ENCODE data around the gene NRCAM. TPM values are rescaled to one million over a fixed set of nuclear protein-coding genes. Genes with fewer than 3 reads are reported as not detected.

Gene NRCAM
- total RNA-seq, 6 donors from 2014 or later, result 2.5 to 23.0 (median 5.0) TPM

DNA sequence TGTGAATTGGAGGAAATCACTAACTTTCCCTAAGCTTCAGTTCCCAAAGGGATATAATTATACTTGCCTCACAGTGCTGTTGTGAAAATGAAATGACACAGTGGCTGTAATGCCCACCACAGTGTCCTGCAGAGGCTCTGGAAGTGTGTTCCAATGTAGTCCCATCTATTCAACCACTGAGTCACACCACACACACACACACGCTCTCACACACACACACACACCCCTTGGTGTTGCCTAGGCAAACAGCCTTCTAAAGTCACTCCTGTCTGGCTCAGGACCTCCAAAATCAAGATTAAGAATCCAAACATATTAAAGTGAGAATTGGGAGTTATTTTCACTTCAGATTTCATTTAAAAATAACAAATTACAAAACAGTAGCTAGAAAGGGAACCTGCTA lies 73.3 kb downstream of the NRCAM start:
- H3K4me1 ChIP-seq, result no peaks in the 10 kb centered on the region
- no peak overlapping the region for H3K27ac ChIP-seq
- 56 to 100% methylated on average over 1 of the region's 1 CpG for WGBS, 2 donors
- ATAC-seq (ENCODE audit: low FRiP score in 2 of 2) (no peak), DNase-seq (no peak)
- H3K9me3 ChIP-seq, result no peaks in the 10 kb centered on the region
- no peaks in the 10 kb centered on the region for H3K36me3 ChIP-seq
- no peak overlapping the region for H3K4me3 ChIP-seq
- TF ChIP-seq, protein P1, sequence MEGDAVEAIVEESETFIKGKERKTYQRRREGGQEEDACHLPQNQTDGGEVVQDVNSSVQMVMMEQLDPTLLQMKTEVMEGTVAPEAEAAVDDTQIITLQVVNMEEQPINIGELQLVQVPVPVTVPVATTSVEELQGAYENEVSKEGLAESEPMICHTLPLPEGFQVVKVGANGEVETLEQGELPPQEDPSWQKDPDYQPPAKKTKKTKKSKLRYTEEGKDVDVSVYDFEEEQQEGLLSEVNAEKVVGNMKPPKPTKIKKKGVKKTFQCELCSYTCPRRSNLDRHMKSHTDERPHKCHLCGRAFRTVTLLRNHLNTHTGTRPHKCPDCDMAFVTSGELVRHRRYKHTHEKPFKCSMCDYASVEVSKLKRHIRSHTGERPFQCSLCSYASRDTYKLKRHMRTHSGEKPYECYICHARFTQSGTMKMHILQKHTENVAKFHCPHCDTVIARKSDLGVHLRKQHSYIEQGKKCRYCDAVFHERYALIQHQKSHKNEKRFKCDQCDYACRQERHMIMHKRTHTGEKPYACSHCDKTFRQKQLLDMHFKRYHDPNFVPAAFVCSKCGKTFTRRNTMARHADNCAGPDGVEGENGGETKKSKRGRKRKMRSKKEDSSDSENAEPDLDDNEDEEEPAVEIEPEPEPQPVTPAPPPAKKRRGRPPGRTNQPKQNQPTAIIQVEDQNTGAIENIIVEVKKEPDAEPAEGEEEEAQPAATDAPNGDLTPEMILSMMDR (IDR thresholded peaks at IDR 0.05), result no peak
- TF ChIP-seq EP300 (IDR thresholded peaks at IDR 0.05) (no peak), POLR2AphosphoS5 (IDR thresholded peaks at IDR 0.05) (no peak), POLR2A (IDR thresholded peaks at IDR 0.05) (no peak)
- H3K27me3 ChIP-seq, result no peaks in the 10 kb centered on the region

- Histone ChIP-seq H3K4me3 (no peak overlapping the region), H3K27ac (no peak overlapping the region), H3K36me3 (no peaks in the 10 kb centered on the region), H3K9me3 (no peaks in the 10 kb centered on the region), H3K27me3 (no peaks in the 10 kb centered on the region), H3K4me1 (no peaks in the 10 kb centered on the region)
- no peak for ATAC-seq (ENCODE audit: low FRiP score in 2 of 2)
- no peak for DNase-seq
- TF ChIP-seq POLR2AphosphoS5 (IDR thresholded peaks at IDR 0.05), result no peak
- TF ChIP-seq EP300 (IDR thresholded peaks at IDR 0.05), result no peak
- TF ChIP-seq POLR2A (IDR thresholded peaks at IDR 0.05), result no peak
- TF ChIP-seq, protein P1 (IDR thresholded peaks at IDR 0.05), result no peak
These were observed 75.7 kb downstream of the NRCAM start for GRCh38 chr7:108380517-108380916.

- no peak for DNase-seq
- TF ChIP-seq, protein P1 (IDR thresholded peaks at IDR 0.05), result no peak
- no peak for TF ChIP-seq POLR2A (IDR thresholded peaks at IDR 0.05)
- no peak for TF ChIP-seq POLR2AphosphoS5 (IDR thresholded peaks at IDR 0.05)
- Histone ChIP-seq H3K4me3 (no peak overlapping the region), H3K9me3 (no peaks in the 10 kb centered on the region), H3K4me1 (no peaks in the 10 kb centered on the region), H3K27me3 (no peaks in the 10 kb centered on the region), H3K36me3 (no peaks in the 10 kb centered on the region), H3K27ac (no peak overlapping the region)
- ATAC-seq (ENCODE audit: low FRiP score in 2 of 2), result no peak
These were observed 80.0 kb downstream of the NRCAM start for GRCh38 chr7:108376206-108376605.

DNA sequence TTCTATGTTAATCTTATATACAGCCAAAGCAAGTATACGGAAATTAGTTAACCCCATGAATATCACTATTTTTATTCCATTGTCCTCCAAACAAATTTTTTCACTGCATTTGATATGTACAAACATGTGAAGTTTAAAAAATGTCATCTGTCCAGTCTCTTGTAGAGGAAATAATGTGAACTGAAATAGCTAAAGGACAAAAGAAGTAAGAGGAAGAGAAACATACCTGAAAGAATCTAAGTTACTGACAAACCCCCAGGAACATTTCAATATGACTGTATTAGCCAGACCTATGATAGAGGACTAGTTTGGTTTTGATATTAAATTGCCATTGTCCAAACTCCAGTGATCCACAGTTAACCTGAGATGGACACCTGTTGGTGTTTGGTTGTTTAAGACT lies 80.6 kb downstream of the NRCAM start:
- Histone ChIP-seq H3K9me3 (no peaks in the 10 kb centered on the region), H3K36me3 (no peaks in the 10 kb centered on the region), H3K27ac (no peak overlapping the region), H3K4me3 (no peak overlapping the region), H3K27me3 (no peaks in the 10 kb centered on the region), H3K4me1 (no peaks in the 10 kb centered on the region)
- WGBS, 2 donors, result 86 to 93% methylated on average over 1 of the region's 1 CpG
- TF ChIP-seq POLR2A (IDR thresholded peaks at IDR 0.05) (no peak), EP300 (IDR thresholded peaks at IDR 0.05) (no peak), POLR2AphosphoS5 (IDR thresholded peaks at IDR 0.05) (no peak)
- TF ChIP-seq, protein P1 (IDR thresholded peaks at IDR 0.05), result no peak
- DNase-seq (no peak), ATAC-seq (ENCODE audit: low FRiP score in 2 of 2) (no peak)

DNA sequence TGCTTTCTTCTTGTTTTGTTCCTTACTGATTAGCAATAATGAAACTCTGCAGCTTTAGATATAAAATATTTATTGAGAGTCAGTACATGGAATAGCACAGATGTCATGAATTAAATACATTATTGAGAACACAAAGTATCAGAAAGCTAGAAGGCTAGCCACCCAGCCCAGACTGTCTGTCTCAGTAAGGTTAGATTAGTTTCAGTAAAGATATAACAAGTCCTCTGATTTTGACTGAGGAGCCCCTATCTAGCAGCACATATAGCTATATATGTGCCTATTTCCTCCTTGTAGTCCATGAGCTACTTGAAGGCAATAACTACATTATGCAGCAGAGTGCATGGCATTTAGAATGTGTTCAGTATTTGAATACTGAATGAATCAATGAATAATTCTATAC lies 81.3 kb downstream of the NRCAM start:
- Histone ChIP-seq H3K9me3 (no peaks in the 10 kb centered on the region), H3K27me3 (no peaks in the 10 kb centered on the region), H3K4me3 (no peak overlapping the region), H3K4me1 (no peaks in the 10 kb centered on the region), H3K36me3 (no peaks in the 10 kb centered on the region), H3K27ac (no peak overlapping the region)
- ATAC-seq (ENCODE audit: low FRiP score in 2 of 2) (no peak), DNase-seq (no peak)
- TF ChIP-seq POLR2A (IDR thresholded peaks at IDR 0.05) (no peak), POLR2AphosphoS5 (IDR thresholded peaks at IDR 0.05) (no peak), EP300 (IDR thresholded peaks at IDR 0.05) (no peak)
- TF ChIP-seq, protein P1 (IDR thresholded peaks at IDR 0.05), result no peak
